HepG2 (cell line): ENCODE data around the gene ITGA7. TPM values are rescaled to one million over a fixed set of nuclear protein-coding genes. Genes with fewer than 3 reads are reported as not detected.

Experiments
- AHR ChIP-seq: IDR thresholded peaks from 2 replicates; pipeline ENCODE4 v1.6.1; 2018; ENCODE audit warnings: missing genetic modification reagents, missing compliant biosample characterization
- ATAD3A ChIP-seq: sonication (generic); formaldehyde crosslinking; IDR thresholded peaks from 2 replicates; pipeline ENCODE4 v1.4.0; 2020; ENCODE audit warnings: missing genetic modification reagents
- CREM ChIP-seq, 2 experiments: sonication (generic) in 1 of 2; formaldehyde crosslinking in 1 of 2; IDR thresholded peaks; 2 replicates each; pipeline versions ENCODE4 v1.4.0 to v1.6.1; 2016 to 2020; ENCODE audit warnings: antibody characterized with exemption in 1 of 2, mild to moderate bottlenecking in 1 of 2, missing genetic modification reagents in 1 of 2
- GABPB1 ChIP-seq: IDR thresholded peaks from 2 replicates; pipeline ENCODE4 v1.6.1; 2016; ENCODE audit warnings: mild to moderate bottlenecking, missing genetic modification reagents, moderate library complexity, missing compliant biosample characterization
- KLF16 ChIP-seq, 2 experiments: sonication (generic) in 1 of 2; formaldehyde crosslinking in 1 of 2; IDR thresholded peaks; 2 replicates each; pipeline versions ENCODE4 v1.6.1 to v1.8.0; 2016 to 2023; ENCODE audit warnings: missing genetic modification reagents in 2 of 2, missing compliant biosample characterization in 1 of 2
- MIER2 ChIP-seq: IDR thresholded peaks from 2 replicates; pipeline ENCODE4 v1.6.1; 2016; ENCODE audit warnings: missing biosample characterization, missing genetic modification reagents
- MXI1 ChIP-seq: IDR thresholded peaks from 3 replicates; pipeline ENCODE4 v1.6.1; 2012; ENCODE audit warnings: low read depth, low read length, inconsistent platforms, borderline replicate concordance
- NR3C1 ChIP-seq: sonication (generic); formaldehyde crosslinking; IDR thresholded peaks from 2 replicates; pipeline ENCODE4 v1.4.0; 2020; ENCODE audit warnings: missing genetic modification reagents
- SIN3B ChIP-seq: fragments of 150-350 bp; IDR thresholded peaks from 2 replicates; pipeline ENCODE4 v1.6.1; 2014; ENCODE audit warnings: low read length
- SP2 ChIP-seq: sonication (generic); formaldehyde crosslinking; IDR thresholded peaks from 2 replicates; pipeline ENCODE4 v1.5.1; 2020; ENCODE audit warnings: mild to moderate bottlenecking, missing genetic modification reagents
- THYN1 ChIP-seq: sonication (generic); formaldehyde crosslinking; IDR thresholded peaks from 2 replicates; pipeline ENCODE4 v1.8.1; 2023; ENCODE audit warnings: low read depth, mild to moderate bottlenecking, moderate library complexity, missing genetic modification reagents, borderline replicate concordance
- ZFP36 ChIP-seq: fragments of 150-350 bp; IDR thresholded peaks from 2 replicates; pipeline ENCODE4 v1.6.1; 2018; ENCODE audit warnings: borderline replicate concordance, low read length, low read depth; ENCODE audit not compliant: partially characterized antibody
- ZNF337 ChIP-seq: sonication (generic); formaldehyde crosslinking; IDR thresholded peaks from 2 replicates; pipeline ENCODE4 v1.5.1; 2020; ENCODE audit warnings: missing genetic modification reagents, low read depth, mild to moderate bottlenecking, borderline replicate concordance
- ZNF570 ChIP-seq: sonication (generic); formaldehyde crosslinking; IDR thresholded peaks from 2 replicates; pipeline ENCODE4 v1.4.0; 2020; ENCODE audit warnings: mild to moderate bottlenecking, missing genetic modification reagents, borderline replicate concordance
- ZNF615 ChIP-seq: sonication (generic); formaldehyde crosslinking; IDR thresholded peaks from 2 replicates; pipeline ENCODE4 v1.5.0; 2020; ENCODE audit warnings: mild to moderate bottlenecking, missing genetic modification reagents, borderline replicate concordance
- ZNF644 ChIP-seq: IDR thresholded peaks from 2 replicates; pipeline ENCODE4 v1.6.1; 2016; ENCODE audit warnings: low read depth
- ZNF678 ChIP-seq: sonication (generic); formaldehyde crosslinking; IDR thresholded peaks from 2 replicates; pipeline ENCODE4 v1.4.0; 2020; ENCODE audit warnings: mild to moderate bottlenecking, missing genetic modification reagents
- ZNF7 ChIP-seq: IDR thresholded peaks from 2 replicates; pipeline ENCODE4 v1.6.1; 2016; ENCODE audit warnings: missing biosample characterization, missing genetic modification reagents
- ZNF724P ChIP-seq: sonication (generic); formaldehyde crosslinking; IDR thresholded peaks from 2 replicates; pipeline ENCODE4 v1.8.0; 2022; ENCODE audit warnings: missing genetic modification reagents, borderline replicate concordance
- ZSCAN12 ChIP-seq: sonication (generic); formaldehyde crosslinking; IDR thresholded peaks from 2 replicates; pipeline ENCODE4 v1.9.0; 2021; ENCODE audit warnings: mild to moderate bottlenecking, missing genetic modification reagents
- polyA plus RNA-seq, 8 experiments: library from polyadenylated mRNA; depleted of rRNA in 3 of 8; stranded (reverse) in 7 of 8; unstranded in 1 of 8; fragments of >200 nt; fragmentation: Illumina TruSeq in 4 of 8; extraction: Trizol in 4 of 8; gene quantifications; 2 replicates each; pipeline versions ENCODE4 v1.2.1 to v1.2.3, GENCODE V29; 2011 to 2016; ENCODE audit warnings: low read depth in 4 of 8, missing spikeins in 1 of 8, mixed read lengths in 1 of 8; ENCODE audit not compliant: insufficient read depth in 1 of 8
- total RNA-seq, 5 experiments: library from RNA; depleted of rRNA; stranded (reverse); fragments of >200 nt; fragmentation: Illumina TruSeq; extraction: Trizol; gene quantifications; 2 replicates each; pipeline ENCODE4 v1.2.3, GENCODE V29; 2016; ENCODE audit warnings: low read depth in 1 of 5
- TF ChIP-seq, protein P1 (sequence below): IDR thresholded peaks from 2 replicates; pipeline ENCODE4 v1.6.1; 2016; ENCODE audit warnings: mild to moderate bottlenecking, missing biosample characterization, missing genetic modification reagents
- TF ChIP-seq, protein P2 (sequence below): sonication (generic); formaldehyde crosslinking; IDR thresholded peaks from 2 replicates; pipeline ENCODE4 v1.8.0; 2022; ENCODE audit warnings: missing genetic modification reagents, mild to moderate bottlenecking, inconsistent platforms, borderline replicate concordance
- TF ChIP-seq, protein P3 (sequence below): sonication (generic); formaldehyde crosslinking; IDR thresholded peaks from 2 replicates; pipeline ENCODE4 v1.9.0; 2022; ENCODE audit warnings: missing genetic modification reagents, mild to moderate bottlenecking, borderline replicate concordance
- TF ChIP-seq, protein P4 (sequence below): sonication (generic); formaldehyde crosslinking; IDR thresholded peaks from 2 replicates; pipeline ENCODE4 v1.8.0; 2022; ENCODE audit warnings: mild to moderate bottlenecking, missing genetic modification reagents, moderate library complexity
- TF ChIP-seq, protein P5 (sequence below), 2 experiments: fragments of 450-650 bp in 1 of 2; sonication (generic) in 1 of 2; formaldehyde crosslinking; IDR thresholded peaks; 2 replicates each; pipeline versions ENCODE4 v1.5.0 to v1.8.0; 2020 to 2022; ENCODE audit warnings: mild to moderate bottlenecking in 1 of 2, missing genetic modification reagents in 1 of 2

The ITGA7 gene
- total and polyA plus RNA-seq, 2 of the 13 experiments (the other 11 are each of a cell fraction or from before 2014, with no cell fraction given) = 0.65 to 0.75 TPM

DNA sequence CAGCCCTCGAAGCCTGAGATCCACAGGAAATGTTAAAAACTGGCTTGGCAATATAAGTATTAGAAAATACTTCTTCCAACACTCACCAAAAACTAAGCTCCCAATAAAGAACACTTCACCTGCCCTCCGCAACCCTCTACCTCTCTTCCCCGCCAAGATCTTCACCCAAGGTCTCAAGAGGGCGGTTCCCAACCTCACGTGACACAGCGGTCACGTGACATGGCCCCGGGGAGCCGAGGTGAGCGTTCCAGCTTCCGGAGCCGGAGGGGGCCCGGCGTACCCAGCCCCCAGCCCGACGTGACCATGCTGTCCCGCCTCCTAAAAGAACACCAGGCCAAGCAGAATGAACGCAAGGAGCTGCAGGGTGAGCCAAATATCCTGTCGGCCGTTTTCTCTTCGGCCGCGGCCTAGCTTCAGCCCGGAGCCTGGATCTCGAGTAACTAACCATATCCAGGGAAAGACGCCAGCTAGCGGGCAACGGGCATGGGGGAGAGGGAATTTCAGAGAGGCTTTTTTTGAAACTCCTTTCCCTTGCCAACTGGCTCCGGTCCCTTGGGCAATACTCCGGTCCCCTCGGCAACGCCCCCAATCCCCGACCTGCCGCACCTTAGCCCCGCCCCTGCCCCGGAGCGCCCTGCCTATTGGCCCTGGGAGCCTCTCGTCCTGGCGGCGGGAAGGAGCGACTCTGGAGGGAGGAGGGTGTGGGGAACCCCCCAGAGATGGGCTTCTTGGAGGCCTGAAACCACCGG lies 8.3 kb upstream of the ITGA7 start, which contains the start of gene BLOC1S1 (continued):
- TF ChIP-seq KLF16 (CRISPR knock-in tag; IDR thresholded peaks at IDR 0.05) (peak in 1 of 2 experiments; percentile 99; a peak in 2 of 4 replicates), ZNF615 (CRISPR knock-in tag) (no peak), ATAD3A (CRISPR knock-in tag) (no peak), ZNF724P (CRISPR knock-in tag) (0 out of 2 replicates have a peak, but pooled peaks have one; percentile 41), ZNF7 (CRISPR knock-in tag) (no peak), ZNF644 (CRISPR knock-in tag) (0 out of 2 replicates have a peak, but pooled peaks have one; percentile 19), THYN1 (CRISPR knock-in tag) (0 out of 2 replicates have a peak, but pooled peaks have one; percentile 58), NR3C1 (CRISPR knock-in tag) (no peak), CREM (IDR thresholded peaks at IDR 0.05) (peak; percentile 55), CREM (CRISPR knock-in tag; IDR thresholded peaks at IDR 0.05) (no peak), ZNF678 (CRISPR knock-in tag) (no peak), AHR (peak; percentile 77; the same call in 1 of the 2 replicates), SIN3B (peak; percentile 90), SP2 (CRISPR knock-in tag) (peak; percentile 67), ZFP36 (no peak), ZNF337 (CRISPR knock-in tag) (no peak), ZSCAN12 (CRISPR knock-in tag) (no peak), MIER2 (CRISPR knock-in tag) (0 out of 2 replicates have a peak, but pooled peaks have one; percentile 30), ZNF570 (CRISPR knock-in tag) (0 out of 2 replicates have a peak, but pooled peaks have one; percentile 56), MXI1 (peak; percentile 49; the same call in 1 of the 3 replicates), GABPB1 (CRISPR knock-in tag) (peak; percentile 95)
- TF ChIP-seq, protein P1, sequence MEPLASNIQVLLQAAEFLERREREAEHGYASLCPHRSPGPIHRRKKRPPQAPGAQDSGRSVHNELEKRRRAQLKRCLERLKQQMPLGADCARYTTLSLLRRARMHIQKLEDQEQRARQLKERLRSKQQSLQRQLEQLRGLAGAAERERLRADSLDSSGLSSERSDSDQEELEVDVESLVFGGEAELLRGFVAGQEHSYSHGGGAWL (CRISPR knock-in tag) = peak; percentile 64; the same call in 1 of the 2 replicates
- TF ChIP-seq, protein P2, sequence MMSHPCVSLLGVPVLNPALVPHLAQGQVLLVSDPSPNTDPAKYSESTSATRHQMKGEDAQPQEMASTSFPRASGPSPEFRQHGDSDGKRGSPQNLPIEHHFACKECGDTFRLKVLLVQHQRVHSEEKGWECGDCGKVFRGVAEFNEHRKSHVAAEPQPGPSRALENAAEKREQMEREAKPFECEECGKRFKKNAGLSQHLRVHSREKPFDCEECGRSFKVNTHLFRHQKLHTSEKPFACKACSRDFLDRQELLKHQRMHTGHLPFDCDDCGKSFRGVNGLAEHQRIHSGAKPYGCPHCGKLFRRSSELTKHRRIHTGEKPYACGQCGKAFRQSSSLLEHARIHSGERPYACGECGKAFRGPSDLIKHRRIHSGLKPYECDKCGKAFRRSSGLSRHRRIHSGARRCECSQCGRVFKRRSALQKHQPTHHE = no peak
- TF ChIP-seq, protein P3, sequence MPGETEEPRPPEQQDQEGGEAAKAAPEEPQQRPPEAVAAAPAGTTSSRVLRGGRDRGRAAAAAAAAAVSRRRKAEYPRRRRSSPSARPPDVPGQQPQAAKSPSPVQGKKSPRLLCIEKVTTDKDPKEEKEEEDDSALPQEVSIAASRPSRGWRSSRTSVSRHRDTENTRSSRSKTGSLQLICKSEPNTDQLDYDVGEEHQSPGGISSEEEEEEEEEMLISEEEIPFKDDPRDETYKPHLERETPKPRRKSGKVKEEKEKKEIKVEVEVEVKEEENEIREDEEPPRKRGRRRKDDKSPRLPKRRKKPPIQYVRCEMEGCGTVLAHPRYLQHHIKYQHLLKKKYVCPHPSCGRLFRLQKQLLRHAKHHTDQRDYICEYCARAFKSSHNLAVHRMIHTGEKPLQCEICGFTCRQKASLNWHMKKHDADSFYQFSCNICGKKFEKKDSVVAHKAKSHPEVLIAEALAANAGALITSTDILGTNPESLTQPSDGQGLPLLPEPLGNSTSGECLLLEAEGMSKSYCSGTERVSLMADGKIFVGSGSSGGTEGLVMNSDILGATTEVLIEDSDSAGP (CRISPR knock-in tag) = peak; percentile 87; the same call in 1 of the 2 replicates
- TF ChIP-seq, protein P4, sequence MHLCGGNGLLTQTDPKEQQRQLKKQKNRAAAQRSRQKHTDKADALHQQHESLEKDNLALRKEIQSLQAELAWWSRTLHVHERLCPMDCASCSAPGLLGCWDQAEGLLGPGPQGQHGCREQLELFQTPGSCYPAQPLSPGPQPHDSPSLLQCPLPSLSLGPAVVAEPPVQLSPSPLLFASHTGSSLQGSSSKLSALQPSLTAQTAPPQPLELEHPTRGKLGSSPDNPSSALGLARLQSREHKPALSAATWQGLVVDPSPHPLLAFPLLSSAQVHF (CRISPR knock-in tag) = no peak
- TF ChIP-seq, protein P5, sequence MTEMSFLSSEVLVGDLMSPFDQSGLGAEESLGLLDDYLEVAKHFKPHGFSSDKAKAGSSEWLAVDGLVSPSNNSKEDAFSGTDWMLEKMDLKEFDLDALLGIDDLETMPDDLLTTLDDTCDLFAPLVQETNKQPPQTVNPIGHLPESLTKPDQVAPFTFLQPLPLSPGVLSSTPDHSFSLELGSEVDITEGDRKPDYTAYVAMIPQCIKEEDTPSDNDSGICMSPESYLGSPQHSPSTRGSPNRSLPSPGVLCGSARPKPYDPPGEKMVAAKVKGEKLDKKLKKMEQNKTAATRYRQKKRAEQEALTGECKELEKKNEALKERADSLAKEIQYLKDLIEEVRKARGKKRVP (CRISPR knock-in tag; IDR thresholded peaks at IDR 0.05) = peak in 1 of 2 experiments; percentile 43; a peak in 1 of 4 replicates
